NB4 (cell line): Measurements from ENCODE around the gene CFAP53.

Experiments
- DNase-seq: peaks from one replicate; pipeline ENCODE4 v3.0.0; 2010; ENCODE audit warnings: low read depth
- H3K4me3 ChIP-seq: one replicate; pipeline ENCODE4 v1.5.1; 2011; ENCODE audit warnings: mild to moderate bottlenecking, low read depth, low read length, moderate library complexity
- MYC ChIP-seq: IDR thresholded peaks from 2 replicates; pipeline ENCODE4 v1.6.1; 2011; ENCODE audit warnings: low read depth, low read length
- POLR2A ChIP-seq: IDR thresholded peaks from 2 replicates; pipeline ENCODE4 v1.6.1; 2011; ENCODE audit warnings: mild to moderate bottlenecking; ENCODE audit not compliant: insufficient read length; ENCODE audit errors: extremely low read depth
- TF ChIP-seq, protein P1 (sequence below): IDR thresholded peaks from one replicate; pipeline ENCODE4 v1.5.1; 2012; ENCODE audit warnings: low read depth, low read length
- TF ChIP-seq, protein P2 (sequence below): IDR thresholded peaks from 2 replicates; pipeline ENCODE4 v1.6.1; 2011; ENCODE audit warnings: low read depth, low read length

Gene CFAP53

DNA sequence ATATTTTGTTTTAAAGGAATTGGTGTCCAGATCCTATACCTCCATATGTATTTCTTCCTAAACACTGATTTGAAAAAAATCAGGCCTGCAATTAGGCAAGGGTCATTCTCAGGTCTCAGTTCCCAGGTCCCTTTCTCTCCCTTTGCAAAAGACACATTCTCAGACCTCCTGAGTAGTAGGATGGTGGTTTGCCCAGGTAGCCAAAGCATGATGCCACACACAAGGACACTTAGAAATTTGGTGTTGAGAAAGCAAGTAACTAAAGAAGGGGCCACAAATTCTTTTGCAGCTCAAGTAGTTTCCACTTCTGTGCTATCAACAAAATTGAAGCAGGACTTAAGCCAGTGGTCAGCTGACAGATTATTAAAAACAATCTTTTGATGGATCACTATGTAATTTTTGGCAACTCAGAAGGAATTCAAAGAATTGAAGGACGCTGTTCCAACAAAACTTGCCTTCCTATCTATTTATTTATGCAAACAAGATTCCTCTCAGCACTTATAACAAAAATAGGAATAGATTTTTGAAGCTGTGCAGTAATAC, 64.7 kb downstream of the CFAP53 start:
- no peak for DNase-seq
- H3K4me3 ChIP-seq: no peak overlapping the region
- TF ChIP-seq, protein P1, sequence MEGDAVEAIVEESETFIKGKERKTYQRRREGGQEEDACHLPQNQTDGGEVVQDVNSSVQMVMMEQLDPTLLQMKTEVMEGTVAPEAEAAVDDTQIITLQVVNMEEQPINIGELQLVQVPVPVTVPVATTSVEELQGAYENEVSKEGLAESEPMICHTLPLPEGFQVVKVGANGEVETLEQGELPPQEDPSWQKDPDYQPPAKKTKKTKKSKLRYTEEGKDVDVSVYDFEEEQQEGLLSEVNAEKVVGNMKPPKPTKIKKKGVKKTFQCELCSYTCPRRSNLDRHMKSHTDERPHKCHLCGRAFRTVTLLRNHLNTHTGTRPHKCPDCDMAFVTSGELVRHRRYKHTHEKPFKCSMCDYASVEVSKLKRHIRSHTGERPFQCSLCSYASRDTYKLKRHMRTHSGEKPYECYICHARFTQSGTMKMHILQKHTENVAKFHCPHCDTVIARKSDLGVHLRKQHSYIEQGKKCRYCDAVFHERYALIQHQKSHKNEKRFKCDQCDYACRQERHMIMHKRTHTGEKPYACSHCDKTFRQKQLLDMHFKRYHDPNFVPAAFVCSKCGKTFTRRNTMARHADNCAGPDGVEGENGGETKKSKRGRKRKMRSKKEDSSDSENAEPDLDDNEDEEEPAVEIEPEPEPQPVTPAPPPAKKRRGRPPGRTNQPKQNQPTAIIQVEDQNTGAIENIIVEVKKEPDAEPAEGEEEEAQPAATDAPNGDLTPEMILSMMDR: no peak
- TF ChIP-seq, protein P2, sequence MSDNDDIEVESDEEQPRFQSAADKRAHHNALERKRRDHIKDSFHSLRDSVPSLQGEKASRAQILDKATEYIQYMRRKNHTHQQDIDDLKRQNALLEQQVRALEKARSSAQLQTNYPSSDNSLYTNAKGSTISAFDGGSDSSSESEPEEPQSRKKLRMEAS: no peak
- no peak for TF ChIP-seq MYC
- TF ChIP-seq POLR2A: no peak

DNA sequence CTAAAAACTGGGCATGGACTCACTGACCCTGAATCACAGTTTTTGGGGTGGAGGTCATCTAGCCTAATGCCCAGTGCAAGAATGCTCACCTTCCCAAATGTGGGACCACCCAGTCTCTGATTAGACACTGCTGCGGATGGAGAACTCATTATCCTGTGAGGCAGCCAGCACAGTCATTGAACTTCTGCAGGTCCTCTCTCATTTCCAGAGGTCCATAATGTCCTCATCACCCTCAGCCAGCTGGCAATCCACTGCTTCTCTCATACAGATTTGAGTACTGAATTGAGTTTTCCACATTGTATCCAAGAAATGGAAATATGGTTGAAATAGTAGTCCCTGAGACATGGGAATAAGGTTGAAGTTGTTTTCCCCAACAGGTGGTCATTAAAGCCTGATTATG, 66.4 kb downstream of the CFAP53 start:
- TF ChIP-seq MYC (no peak), POLR2A (no peak)
- TF ChIP-seq, protein P2: no peak
- TF ChIP-seq, protein P1: no peak
- H3K4me3 ChIP-seq: no peak overlapping the region
- DNase-seq: no peak

DNA sequence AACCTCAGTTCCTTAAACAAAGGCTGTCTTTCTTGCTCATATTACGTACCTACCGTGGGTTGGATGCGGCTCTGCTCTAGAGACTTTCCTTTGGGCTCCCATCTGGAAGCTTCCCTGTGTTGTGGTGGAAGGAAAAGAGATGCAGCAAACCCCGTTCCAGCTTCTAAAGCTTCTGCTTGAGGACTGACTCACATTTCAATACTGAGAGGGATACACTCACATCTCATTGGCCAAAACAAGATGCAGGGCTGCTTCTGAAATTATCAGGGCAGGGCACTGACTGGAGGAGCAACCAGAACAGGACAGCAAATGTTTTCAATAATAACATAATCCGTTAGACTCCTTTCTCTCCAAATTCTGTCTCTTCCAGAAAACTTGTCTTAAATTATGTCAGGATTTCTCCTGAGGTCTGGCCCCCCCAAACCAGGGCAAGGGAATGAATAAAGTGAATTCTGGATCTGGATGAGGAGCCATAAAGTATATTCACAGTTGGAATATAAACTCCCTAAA, 66.9 kb downstream of the CFAP53 start:
- H3K4me3 ChIP-seq: no peak overlapping the region
- no peak for DNase-seq
- TF ChIP-seq POLR2A (no peak), MYC (no peak)
- TF ChIP-seq, protein P1: no peak
- TF ChIP-seq, protein P2: no peak

DNA sequence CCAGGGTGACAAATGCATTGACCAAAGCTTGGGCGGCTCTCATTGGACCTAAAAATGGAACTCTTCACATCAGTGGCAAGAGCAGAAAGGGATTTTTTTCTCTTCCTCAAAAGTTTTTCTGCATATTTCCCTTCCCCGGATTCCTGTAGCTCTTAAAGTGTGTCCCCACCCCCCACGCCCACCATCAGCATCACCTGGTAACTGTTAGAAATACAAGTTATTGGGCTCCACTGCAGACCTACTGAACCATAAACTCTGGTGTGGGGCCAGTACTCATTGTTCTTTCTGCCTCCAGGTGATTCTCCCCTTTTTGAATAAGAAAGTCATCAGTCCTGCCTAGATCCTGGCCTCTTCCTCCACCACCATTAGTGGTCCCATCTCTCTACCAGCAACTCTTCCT, 70.0 kb downstream of the CFAP53 start:
- TF ChIP-seq POLR2A (no peak), MYC (no peak)
- TF ChIP-seq, protein P2: no peak
- TF ChIP-seq, protein P1: no peak
- no peak for DNase-seq
- no peak overlapping the region for H3K4me3 ChIP-seq

DNA sequence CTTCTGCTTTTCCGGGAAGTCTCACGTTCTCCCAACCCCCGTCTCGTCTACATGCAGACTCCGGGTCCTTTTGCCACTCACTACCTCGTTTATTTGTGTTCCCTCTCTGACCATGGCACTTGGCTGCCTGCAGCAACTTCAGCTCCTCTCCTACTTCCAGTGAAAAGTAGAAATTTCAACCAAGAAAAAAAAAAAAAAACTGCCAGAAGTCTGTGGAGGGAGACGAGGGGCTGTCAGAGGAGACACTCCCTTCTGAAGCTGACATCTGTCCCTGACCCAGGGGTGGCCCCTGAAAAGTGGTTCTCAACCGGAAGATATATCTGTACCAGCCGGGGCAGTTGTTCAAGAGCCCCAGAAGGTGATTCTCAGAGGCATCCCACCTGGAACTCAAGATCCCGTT, 70.6 kb downstream of the CFAP53 start:
- no peak overlapping the region for H3K4me3 ChIP-seq
- TF ChIP-seq, protein P2: no peak
- TF ChIP-seq, protein P1: no peak
- no peak for TF ChIP-seq MYC
- no peak for TF ChIP-seq POLR2A
- DNase-seq: no peak
